GM19372 (cell line): Measurements from ENCODE around the gene CABCOCO1.
"Not testable (repeated sequence)": the region's sequence is repeated elsewhere in the genome, so short reads cannot be mapped to it uniquely, and the experiment has no call there.

Source experiments
- ATAC-seq: cut with Tn5 transposase; IDR thresholded peaks from one replicate; pipeline ENCODE4 v1.9.1; 2021; ENCODE audit warnings: mild to moderate bottlenecking, low read depth, moderate library complexity; ENCODE audit not compliant: unreplicated experiment

The CABCOCO1 gene

GRCh38 chr10:61705022-61705613, 42.4 kb downstream of the CABCOCO1 start:
- no peak for ATAC-seq

- ATAC-seq: no peak
Measured at GRCh38 chr10:61708846-61709245, 46.1 kb downstream of the CABCOCO1 start.

- ATAC-seq: not testable (repeated sequence)
Measured at GRCh38 chr10:61712105-61712504, 49.4 kb downstream of the CABCOCO1 start.

GRCh38 chr10:61719475-61719874, 56.7 kb downstream of the CABCOCO1 start:
- ATAC-seq: not testable (repeated sequence)

GRCh38 chr10:61719906-61720305, 57.2 kb downstream of the CABCOCO1 start:
- no peak for ATAC-seq

- no peak for ATAC-seq
Measured at GRCh38 chr10:61721431-61721830, 58.7 kb downstream of the CABCOCO1 start.

- not testable (repeated sequence) for ATAC-seq
Measured at GRCh38 chr10:61725221-61725620, 62.5 kb downstream of the CABCOCO1 start.

GRCh38 chr10:61729596-61729995, 66.9 kb downstream of the CABCOCO1 start:
- no peak for ATAC-seq

- ATAC-seq: no peak
Measured at GRCh38 chr10:61730671-61731070, 67.9 kb downstream of the CABCOCO1 start.

- ATAC-seq: no peak
Measured at GRCh38 chr10:61731638-61732037, 68.9 kb downstream of the CABCOCO1 start.

GRCh38 chr10:61732629-61733278, 70.0 kb downstream of the CABCOCO1 start:
- no peak for ATAC-seq

GRCh38 chr10:61733358-61733940, 70.7 kb downstream of the CABCOCO1 start:
- ATAC-seq: no peak

GRCh38 chr10:61735882-61736281, 73.2 kb downstream of the CABCOCO1 start:
- ATAC-seq: no peak

- not testable (repeated sequence) for ATAC-seq
Measured at GRCh38 chr10:61737455-61737854, 74.7 kb downstream of the CABCOCO1 start.

GRCh38 chr10:61742812-61743211, 80.1 kb downstream of the CABCOCO1 start:
- ATAC-seq: no peak

GRCh38 chr10:61744469-61744868, 81.7 kb downstream of the CABCOCO1 start:
- ATAC-seq: no peak

GRCh38 chr10:61746377-61746776, 83.6 kb downstream of the CABCOCO1 start:
- ATAC-seq: no peak

- ATAC-seq: no peak
Measured at GRCh38 chr10:61747307-61747706, 84.6 kb downstream of the CABCOCO1 start.

- no peak for ATAC-seq
Measured at GRCh38 chr10:61749291-61749690, 86.6 kb downstream of the CABCOCO1 start.

- peak; percentile 78 for ATAC-seq
Measured at GRCh38 chr10:61750943-61751471, 88.3 kb downstream of the CABCOCO1 start.

GRCh38 chr10:61751599-61751998, 88.9 kb downstream of the CABCOCO1 start:
- ATAC-seq: no peak
